Left hindlimb (tissue), 1 donor: ENCODE measurements around the gene C1orf141.
"Not testable (repeated sequence)": the region's sequence is repeated elsewhere in the genome, so short reads cannot be mapped to it uniquely, and the experiment has no call there.

Experiments used
- DNase-seq: peaks from one replicate; pipeline ENCODE4 v3.0.0-alpha.2; 2018

Gene C1orf141

DNA sequence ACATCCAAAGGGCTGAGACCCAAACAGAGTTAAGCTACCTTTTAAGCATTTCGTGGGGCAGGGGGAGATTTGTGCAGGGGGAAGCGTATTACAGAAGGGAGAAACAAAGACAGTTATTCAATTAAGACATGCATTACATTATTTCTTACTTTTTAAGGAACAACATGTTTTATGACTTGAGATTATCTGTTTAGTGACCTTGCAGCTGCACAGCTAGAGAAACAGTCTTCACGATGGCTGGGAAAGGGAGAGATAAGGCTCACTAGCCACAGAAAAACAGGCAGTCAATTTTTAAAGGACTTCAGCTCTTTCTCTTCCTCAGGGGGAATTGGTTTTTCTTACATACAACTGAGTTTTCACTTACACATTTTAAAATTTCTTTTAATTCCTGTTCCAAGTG is 7.1 kb upstream of the C1orf141 start:
- not testable (repeated sequence) for DNase-seq

DNA sequence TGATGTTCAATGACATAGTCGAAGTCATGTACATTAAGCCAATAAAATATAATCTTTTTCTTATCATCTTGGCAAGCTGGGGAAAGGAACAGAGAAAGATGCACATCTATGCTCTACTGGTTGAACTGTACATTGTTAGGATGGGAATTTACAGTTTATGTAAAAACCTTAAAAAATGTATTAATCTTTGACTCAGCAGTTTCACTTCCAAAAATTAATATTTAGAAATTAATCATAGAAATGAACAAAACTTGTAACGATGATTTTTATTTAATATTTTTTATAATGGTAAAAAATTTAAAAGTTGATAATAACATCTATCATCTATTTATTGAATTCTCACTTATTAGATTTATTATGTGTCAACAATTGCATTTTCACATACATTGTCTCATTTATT is 5.7 kb upstream of the C1orf141 start:
- no peak for DNase-seq

DNA sequence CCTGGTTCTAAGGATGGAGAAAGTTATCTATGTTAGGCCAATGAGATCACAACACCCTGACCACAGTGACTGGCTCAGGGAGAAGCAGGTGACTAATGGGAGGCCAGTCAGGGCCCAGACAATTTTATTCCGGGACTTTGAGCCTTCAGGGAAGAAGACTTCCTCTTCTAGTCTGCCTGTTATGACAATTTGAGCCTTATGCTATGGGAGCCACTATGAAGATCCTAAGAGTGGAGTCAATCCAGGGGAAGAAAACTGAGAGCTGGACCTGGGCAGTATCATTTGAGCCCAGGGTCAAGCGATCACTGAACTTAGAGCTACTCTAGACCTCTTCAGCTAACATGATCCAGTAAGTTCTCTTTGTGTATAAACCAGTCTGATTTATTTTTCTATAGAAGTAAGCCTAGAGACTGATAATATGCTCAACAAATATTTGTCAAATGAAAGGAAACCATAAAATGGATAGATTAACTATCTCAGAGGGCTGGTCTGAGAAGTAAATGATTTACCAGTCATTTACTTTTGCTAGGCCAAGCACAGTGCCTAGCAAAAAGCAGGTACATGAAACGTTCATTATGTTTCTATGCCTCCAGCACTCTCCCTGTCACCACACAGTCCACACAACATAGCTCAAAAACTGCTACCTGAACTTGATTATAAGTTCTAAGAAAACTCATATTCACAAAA is 4.2 kb upstream of the C1orf141 start:
- DNase-seq = no peak

DNA sequence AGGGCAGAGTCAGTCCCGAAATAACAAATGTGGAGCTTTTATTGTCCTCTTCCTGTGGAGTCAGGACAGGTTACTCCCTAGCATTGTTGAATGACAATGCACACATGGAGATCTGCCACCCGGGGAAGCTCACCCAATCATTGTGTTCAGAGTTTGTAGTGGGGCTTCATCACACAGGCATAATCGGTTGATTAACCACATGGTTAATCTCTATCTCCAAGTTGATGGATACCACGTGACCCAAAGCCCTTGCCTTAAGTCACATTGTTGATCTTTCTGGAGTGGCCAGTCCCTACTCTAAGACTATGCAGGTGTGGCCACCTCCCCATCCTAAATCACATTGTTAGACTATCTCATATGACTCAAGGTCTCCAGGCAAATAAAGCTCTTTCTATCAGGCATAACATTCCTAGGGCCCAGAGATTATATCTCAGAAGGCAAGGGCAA is 2.6 kb upstream of the C1orf141 start:
- no peak for DNase-seq

DNA sequence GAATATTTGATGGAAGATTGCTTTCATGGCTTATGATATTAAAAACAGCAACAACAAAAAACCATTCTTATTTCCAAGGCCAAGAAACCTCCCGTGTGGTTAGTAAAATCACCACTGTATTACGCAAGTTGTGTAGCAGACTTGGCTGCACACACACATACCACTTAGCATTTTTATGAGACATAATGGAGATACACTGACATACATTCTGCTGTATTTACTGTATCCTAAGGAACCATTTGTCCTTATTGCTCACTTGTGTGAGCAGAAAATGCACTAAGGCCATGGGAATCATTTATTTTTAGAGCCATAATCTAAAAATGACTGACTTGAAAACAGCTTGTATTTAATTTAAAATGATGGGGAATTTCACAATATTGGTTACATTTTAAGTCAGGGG is 584 bp upstream of the C1orf141 start:
- DNase-seq = no peak

DNA sequence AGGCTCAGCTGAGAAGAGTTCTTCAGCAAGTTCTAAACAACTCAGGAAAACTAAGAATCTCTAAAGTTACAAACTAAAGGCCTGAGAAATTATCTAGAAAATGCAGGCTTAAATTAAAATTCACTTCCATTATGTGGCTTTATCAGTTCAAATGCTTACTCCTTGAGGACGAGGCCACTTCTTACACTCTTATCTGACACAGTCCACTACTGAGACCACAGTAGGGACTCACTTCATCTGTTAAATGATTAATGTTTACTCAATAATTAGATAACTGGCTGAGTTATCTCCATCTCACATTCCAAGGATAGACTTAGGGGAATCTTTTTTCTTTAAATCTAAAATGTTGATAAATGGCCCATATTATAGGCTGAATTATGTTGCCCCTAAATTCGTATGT is 1.6 kb downstream of the C1orf141 start:
- DNase-seq = no peak

DNA sequence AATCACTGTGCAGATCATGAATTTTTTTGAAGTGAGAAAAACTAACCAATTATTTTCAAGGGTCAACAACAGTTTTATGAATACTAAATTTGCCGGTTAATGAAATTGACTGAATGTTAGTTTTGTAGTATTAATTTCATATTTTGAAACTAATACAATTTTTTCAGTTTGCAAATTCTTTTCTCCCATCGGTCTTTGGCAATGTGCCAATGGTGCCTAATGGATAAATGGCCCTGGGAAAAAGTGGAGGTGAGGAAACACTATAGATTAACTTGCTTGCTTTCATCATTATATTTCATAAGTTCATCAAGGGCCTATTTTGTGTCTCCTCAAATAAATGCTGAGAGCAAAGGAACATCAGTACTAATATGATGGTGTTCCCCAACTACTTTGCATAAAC is 4.1 kb downstream of the C1orf141 start:
- no peak for DNase-seq

DNA sequence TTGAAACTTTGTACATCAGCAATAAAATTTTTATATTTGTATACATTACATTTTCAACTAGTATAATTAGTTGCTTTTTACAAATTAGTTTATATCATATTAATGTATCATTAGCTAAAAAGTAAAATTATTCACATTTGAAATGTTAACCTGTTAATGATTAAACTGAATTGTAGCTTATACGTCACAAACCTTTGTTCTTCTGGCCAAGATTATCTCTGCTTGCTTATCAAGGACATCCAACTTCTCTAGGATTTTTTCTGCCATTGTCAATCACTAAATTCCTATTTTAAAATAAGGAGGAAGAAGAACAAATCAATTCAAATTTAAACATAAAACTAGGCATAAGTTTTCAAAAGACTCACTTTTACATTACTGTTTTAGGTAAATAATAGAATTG is 7.8 kb downstream of the C1orf141 start:
- no peak for DNase-seq

DNA sequence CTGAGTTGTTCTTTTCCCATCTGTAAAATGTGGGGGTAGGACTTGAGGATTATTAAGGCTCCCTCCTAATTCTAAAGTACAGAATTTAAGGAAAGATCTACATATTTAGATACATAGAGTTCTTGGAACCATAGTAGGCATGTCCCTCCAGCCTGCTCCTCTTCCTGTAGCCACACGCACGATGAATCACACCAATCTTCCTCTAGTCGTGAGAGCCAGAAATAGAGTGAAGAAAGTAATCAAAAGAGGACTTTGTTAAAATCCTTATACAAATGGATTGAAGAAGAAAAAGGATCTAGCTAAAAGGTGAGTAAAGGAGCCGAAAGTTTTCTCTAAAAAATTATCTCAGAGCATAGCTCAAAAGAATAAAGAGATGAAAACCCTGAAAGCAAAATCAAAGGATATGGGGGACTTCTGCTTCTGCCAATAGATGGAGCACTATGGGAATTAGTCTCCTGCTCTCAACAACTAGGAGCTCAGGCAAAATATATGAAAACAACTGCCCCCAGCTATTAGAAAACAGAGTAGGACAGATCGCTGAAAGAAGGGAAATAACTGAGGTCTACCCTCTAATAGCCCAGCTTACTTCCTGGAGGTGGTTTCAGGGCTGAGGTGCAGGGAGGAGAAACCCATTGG is 8.5 kb downstream of the C1orf141 start:
- no peak for DNase-seq

DNA sequence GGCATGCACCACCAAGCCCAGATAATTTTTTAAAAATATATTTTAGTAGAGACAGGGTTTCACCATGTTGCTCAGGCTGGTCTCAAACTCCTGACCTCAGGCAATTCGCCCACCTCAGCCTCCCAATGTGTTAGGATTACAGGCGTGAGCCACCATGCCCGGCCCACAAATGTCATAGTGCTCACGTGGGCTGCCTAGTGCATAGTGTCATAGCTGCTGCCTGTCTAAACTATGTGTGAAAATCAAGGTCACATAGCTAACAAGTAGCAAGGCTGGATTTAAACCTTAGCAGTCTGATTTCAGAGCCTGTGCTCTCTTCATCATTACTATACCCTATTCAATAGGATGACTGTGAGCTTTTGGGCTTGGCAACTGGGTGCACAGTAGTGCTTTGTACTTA is 10.3 kb downstream of the C1orf141 start:
- no peak for DNase-seq

DNA sequence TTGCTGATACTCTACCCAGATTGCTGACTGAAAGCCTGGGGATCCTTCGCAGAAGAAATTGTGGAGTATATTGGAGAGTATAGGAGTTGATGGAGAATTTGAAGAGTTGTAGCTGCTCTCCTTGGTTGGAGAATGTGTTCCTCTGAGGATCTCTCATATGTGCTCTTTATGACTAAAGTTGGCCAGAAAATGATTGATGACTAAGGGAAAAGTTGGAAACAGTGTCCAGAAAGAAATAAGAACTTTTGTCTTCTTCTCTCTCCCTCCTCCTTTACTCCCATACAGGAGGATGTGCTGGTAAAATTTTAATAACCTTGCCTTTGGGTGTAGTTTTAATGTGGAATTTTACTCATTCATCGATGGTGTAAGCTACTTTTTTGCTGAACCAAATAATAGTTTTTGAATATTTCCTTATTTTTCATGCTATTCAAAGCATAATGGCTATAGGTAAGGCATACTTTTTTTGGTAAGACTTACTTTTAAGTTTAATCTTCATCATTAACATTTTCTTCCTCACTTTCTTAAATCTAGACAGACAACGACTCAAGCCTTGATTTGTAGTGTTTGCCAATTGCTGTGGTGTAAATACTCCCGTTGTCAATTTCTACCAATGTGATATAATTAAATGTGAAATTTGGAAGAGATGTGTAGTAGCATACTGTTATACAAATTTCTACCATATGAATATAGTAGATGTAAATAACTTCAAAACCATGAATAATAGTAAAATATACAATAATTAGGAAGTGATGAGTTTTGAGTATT is 13.7 kb downstream of the C1orf141 start:
- DNase-seq = no peak

DNA sequence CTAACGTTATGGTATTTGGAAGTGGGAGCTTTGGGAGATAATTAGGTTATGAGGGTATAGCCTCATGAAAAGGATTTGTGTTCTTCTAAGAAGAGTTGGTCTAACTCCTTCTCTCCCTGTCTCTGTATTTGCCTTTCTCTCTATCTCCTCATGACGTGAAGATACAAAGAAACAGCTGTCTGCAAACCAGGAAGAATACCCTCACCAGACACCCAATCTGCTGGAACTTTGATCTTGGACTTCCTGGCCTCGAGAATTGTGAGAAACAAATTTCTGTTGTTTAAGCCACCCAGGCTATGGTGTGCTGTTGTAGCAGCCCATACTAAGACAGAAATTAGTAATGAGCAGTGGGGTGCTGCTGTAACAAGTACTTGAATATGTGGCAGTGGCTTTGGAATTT is 16.1 kb downstream of the C1orf141 start:
- no peak for DNase-seq

DNA sequence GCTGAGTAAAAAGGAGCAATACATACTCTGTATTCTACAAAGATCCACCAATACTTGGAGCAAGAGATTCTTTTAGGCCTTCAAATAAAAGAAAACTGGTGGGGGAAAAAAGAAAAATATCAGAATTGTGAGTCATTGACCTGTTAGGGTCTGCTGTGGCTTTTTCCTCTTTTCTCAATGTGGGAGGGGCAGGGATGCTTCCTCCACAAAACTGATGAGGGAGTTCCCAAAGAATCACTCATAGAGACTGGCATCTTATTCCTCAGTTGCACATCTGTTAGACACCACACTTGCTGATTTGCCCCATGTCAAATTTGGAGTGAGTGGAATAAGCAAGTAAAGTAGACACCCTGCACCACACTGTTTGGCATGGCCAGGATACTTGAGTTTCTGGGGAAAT is 16.6 kb downstream of the C1orf141 start:
- DNase-seq = no peak

DNA sequence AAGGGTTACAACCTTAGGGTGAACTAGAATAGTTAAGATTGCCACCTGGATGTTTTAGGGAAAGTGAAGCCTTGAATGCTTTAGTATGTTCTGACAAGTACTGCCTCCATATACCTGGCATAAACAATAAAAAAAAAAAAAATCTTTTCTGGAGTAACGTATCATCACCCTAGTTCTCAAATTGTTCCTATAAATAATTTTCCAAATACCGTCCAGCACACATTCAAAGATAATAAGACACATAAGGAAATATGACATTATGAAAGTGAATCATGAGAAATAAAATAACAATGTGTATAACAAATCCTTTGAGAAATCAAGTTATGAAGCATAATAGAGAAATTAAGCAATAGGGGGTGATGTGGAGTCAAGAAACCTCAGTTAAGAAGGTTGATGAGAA is 20.6 kb downstream of the C1orf141 start:
- DNase-seq = no peak

DNA sequence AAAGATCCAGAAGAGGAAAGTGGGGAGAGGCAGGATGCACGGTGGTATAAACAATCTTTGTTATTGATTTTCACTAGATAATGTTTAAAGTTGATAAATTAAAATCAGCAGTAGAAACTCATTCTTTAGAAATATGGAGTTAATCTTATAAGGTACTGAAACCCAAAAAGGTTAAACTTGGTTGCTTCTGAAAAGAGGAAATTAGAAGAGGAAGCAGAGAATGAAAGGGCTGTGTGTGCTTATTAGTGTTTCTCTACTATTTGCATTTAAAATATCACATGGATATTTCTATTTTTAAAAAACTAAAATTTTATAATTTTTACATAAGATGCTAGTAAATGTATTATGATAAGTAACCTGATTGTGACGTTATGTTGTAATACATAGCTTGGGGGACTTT is 24.4 kb downstream of the C1orf141 start:
- DNase-seq = no peak

DNA sequence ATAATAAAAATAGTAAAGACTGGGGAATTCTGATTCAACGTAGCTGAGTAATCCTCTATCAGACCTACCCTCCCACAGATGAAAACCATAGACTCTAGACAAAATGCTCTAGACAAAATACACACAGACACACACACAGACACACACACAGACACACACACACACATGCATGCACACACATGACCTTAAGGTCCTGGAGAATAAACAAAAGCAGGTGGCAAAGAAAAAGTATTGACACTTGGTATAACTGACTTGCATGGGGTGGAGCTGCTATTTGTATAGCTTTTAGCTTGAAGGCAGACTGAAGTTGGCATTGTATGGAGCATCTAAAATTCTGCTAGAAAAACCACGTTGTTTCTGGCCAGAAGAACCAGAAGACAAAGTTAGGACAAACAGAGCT is 29.3 kb downstream of the C1orf141 start:
- DNase-seq = no peak

DNA sequence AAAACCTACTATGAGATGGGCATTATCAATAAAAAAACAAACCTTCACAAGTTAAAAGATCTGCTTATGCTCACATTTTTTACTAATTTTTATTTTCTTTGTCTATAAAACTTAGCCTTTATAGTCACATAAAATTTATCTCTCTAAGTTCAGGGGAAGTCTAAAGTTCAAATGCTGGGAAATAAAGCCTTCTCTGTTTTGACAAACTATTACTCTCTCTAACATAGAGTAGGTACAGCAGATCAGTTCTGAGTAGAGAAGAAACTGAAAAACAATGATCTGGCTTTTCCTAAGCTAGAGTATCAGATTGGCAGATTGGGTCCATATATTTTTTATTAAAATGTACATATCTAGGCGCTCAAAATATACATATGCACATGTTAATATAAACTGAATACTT is 31.2 kb downstream of the C1orf141 start:
- no peak for DNase-seq

DNA sequence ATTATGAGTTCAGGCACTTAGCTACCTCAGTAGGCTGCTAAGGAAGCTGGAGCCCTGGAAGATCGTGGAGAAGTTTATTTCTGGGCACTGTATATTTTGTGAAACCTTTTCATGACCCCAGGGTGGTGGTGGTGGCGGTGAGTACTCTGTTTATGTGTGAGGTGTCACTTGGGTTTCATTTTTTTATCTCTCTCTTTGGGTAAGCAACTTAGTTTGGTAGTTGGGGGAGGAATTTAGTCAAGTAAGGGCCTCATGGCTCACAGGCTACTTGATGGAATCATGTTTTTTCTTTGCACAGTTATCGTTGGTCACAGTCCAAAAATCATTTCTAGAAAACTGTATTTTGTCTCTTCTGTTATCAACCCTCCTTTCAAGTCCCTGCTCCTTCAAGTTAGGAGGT is 33.9 kb downstream of the C1orf141 start:
- no peak for DNase-seq

DNA sequence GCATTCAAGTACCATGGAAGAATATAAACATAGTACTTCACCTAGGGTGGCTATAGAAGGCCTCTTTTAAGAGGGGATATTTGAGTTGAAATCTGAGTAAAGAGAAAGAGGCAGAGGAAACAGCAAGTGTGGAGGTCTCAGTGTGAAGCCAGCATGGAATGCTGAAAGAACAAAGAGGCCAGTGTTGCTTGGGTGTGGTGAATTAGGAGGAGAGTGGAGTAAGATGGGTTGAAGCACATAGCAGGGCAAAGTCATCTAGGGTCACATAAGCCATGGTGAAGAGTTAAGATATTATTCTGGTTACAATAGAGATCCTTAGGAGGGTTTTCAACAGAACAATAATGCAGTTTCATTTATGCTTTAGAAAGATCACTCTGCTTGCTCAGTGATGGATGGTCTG is 37.5 kb downstream of the C1orf141 start:
- no peak for DNase-seq

DNA sequence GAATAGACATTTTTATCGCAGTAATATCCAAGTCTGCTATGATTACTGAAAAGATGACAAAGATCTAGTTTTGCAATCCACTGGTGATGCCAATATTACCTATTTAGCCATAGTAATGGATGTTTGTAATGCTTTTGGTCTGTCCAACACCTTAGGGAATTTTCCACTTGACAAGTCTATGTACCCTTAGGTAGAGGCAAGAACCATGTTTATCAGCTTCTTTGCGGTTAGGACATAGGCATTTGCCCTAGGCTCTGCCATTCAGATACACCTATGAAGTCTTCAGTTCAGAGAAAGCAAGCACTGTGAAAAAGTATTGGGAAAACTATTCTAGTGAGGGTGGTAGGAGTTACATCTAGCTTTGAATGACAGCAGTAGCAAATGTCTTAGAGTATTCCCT is 40.6 kb downstream of the C1orf141 start:
- no peak for DNase-seq

DNA sequence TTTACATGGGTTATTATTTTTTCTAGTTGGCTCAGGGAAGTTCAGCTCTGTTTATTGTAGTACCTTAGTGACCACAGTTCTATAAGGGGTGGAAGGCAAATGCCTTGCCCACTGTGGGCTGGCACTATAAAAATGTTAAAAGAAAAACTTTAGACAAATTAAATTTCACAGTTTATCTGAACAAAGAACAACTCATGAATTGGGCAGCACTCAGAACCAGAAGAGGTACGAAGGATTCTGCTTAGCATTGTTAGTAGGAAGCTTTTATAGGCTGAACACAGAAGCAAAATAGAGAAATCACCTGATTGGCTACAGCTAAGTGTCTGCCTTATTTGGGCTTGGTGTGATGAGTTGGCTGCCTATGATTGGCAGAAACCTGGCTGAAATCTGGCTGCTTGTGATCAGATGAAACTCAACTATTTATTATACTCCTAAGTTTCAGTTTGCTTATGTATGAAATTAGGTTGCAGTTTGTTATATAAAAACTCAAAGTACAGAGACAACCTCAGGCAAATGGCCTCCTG is 45.0 kb downstream of the C1orf141 start:
- no peak for DNase-seq

DNA sequence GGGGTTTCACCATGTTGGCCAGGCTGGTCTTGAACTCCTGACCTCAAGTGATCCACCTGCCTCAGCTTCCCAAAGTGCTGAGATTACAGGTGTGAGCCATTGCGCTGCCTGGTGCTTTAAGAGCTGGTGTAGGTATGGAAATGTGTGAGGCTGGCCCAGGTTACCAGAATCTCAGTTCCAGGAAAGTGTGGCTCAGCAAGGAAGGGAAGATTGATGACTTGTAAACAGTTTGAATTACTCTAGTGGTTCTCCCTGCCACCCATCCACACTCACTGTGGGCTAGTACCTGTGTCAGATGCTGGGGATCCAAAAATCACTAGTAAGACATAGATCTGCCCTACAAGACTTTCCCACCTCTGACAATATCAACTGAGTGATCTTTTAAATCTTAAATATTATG is 46.3 kb downstream of the C1orf141 start:
- DNase-seq = no peak

DNA sequence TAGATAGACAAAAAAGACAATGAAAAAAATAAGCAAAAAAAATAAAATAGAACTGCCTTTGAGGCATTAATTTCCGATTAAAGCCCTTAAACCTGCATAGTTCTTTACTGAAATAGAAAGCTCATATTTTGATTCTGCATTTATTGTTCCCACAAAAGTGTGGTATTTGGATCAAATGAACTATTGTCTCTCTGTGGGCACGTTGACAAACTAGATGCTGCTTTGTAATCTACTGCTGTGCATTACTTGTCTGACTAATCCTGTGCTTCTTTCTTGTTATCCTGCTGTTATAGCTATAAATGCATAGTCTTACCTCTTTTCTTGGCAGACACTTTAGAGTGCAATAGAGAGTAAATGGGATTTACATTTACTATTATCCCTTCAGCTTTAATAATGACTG is 49.4 kb downstream of the C1orf141 start:
- no peak for DNase-seq

DNA sequence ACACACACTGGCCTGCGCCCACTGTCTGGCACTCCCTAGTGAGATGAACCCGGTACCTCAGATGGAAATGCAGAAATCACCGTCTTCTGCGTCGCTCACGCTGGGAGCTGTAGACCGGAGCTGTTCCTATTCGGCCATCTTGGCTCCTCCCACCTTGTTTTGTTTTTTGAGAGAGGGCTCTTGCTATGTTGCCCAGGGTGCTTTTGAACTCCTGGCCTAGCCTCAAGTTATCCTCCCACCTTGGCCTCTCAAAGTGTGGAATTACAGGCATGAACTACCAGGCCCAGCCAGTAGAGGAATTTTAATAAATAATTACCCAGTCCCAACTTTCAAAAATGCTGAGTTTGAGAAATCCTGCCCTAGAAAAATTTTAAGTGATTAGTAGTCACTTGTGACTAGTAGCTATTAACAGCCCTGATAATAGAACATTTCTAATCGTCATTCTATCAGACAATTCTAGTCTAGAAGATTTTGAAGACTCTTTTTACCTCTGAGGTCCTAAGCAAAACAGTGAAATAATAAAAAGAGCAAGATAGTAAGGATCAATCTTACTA is 49.9 kb downstream of the C1orf141 start:
- no peak for DNase-seq
